ENCODE results near the gene LOXL3. TPM values are rescaled to one million over a fixed set of nuclear protein-coding genes. Genes with fewer than 3 reads are reported as not detected.

LOXL3 gene
- total RNA-seq, 2 donors from 2014 or later: 1.3 to 10.7 TPM

GRCh38 chr2:74498500-74499266 lies 55.1 kb downstream of the LOXL3 start:
- Histone ChIP-seq H3K27me3 (replicated peaks; ENCODE audit: insufficient read depth) (peaks cover 20% of the 10 kb centered on the region), H3K4me3 (peak overlapping the region in 1 of 2 donors; percentile 16), H3K9me3 (no peaks in the 10 kb centered on the region), H3K4me1 (replicated peaks) (no peaks in the 10 kb centered on the region), H3K36me3 (no peaks in the 10 kb centered on the region), H3K27ac (no peak overlapping the region)
- 4% methylated on average over 41 of the region's 41 CpGs for WGBS
- intact Hi-C loops (cut with DNase I): no loop called here
- DNase-seq (ENCODE audit: low spot score): no peak
- TF ChIP-seq POLR2AphosphoS5 (IDR thresholded peaks at IDR 0.05) (no peak), POLR2A (IDR thresholded peaks at IDR 0.05) (no peak), CTCF (IDR thresholded peaks at IDR 0.05) (no peak)

GRCh38 chr2:74497777-74498499 lies 55.8 kb downstream of the LOXL3 start:
- no peak for DNase-seq (ENCODE audit: low spot score)
- 4% methylated on average over 53 of the region's 61 CpGs for WGBS
- no peak for TF ChIP-seq POLR2AphosphoS5 (IDR thresholded peaks at IDR 0.05)
- no peak for TF ChIP-seq CTCF (IDR thresholded peaks at IDR 0.05)
- TF ChIP-seq POLR2A (IDR thresholded peaks at IDR 0.05): no peak

GRCh38 chr2:74496997-74497776 lies 56.6 kb downstream of the LOXL3 start:
- H3K27ac ChIP-seq: no peak overlapping the region
- H3K4me1 ChIP-seq (replicated peaks): no peaks in the 10 kb centered on the region
- intact Hi-C loops (cut with DNase I): no loop called here
- peaks cover 8 to 9% of the 10 kb centered on the region in 2 donors for H3K36me3 ChIP-seq
- H3K9me3 ChIP-seq: no peaks in the 10 kb centered on the region
- no peak for DNase-seq (ENCODE audit: low spot score)
- peaks cover 16% of the 10 kb centered on the region for H3K27me3 ChIP-seq (replicated peaks; ENCODE audit: insufficient read depth)
- WGBS: 58% methylated on average over 19 of the region's 19 CpGs
- H3K4me3 ChIP-seq: no peak overlapping the region
- TF ChIP-seq POLR2A (IDR thresholded peaks at IDR 0.05): no peak
- TF ChIP-seq CTCF (IDR thresholded peaks at IDR 0.05): no peak
- no peak for TF ChIP-seq POLR2AphosphoS5 (IDR thresholded peaks at IDR 0.05)

More at GRCh38 chr2:74497777-74498499, 55.8 kb downstream of the LOXL3 start:
- Histone ChIP-seq H3K4me3 (peak overlapping the region; percentile 3 to 16), H3K4me1 (replicated peaks) (no peaks in the 10 kb centered on the region), H3K27ac (no peak overlapping the region), H3K36me3 (peaks cover 3 to 5% of the 10 kb centered on the region in 2 donors), H3K9me3 (no peaks in the 10 kb centered on the region), H3K27me3 (replicated peaks; ENCODE audit: insufficient read depth) (peaks cover 18% of the 10 kb centered on the region)
- intact Hi-C loops (cut with DNase I): no loop called here

- H3K27ac ChIP-seq: no peak overlapping the region
- WGBS: 100% methylated on average over 1 of the region's 1 CpG
- TF ChIP-seq POLR2A (IDR thresholded peaks at IDR 0.05) (no peak), POLR2AphosphoS5 (IDR thresholded peaks at IDR 0.05) (no peak), CTCF (IDR thresholded peaks at IDR 0.05) (no peak)
- no peaks in the 10 kb centered on the region for H3K9me3 ChIP-seq
- peaks cover 17 to 24% of the 10 kb centered on the region in 2 donors for H3K36me3 ChIP-seq
- H3K27me3 ChIP-seq (replicated peaks; ENCODE audit: insufficient read depth): peaks cover 16% of the 10 kb centered on the region
- DNase-seq (ENCODE audit: low spot score): no peak
- no peaks in the 10 kb centered on the region for H3K4me1 ChIP-seq (replicated peaks)
- intact Hi-C loops (cut with DNase I): no loop called here
- no peak overlapping the region for H3K4me3 ChIP-seq
These were observed 58.3 kb downstream of the LOXL3 start for GRCh38 chr2:74495440-74495839.

Measured in prostate gland (tissue), 2 donors.